H1 (cell line): Measurements from ENCODE around the gene ASB7.

Source experiments
- ATF3 ChIP-seq: IDR thresholded peaks from 2 replicates; pipeline ENCODE4 v1.6.1; 2011; ENCODE audit warnings: low read depth, mild to moderate bottlenecking, low read length; ENCODE audit not compliant: insufficient read depth
- CEBPB ChIP-seq: IDR thresholded peaks from 2 replicates; pipeline ENCODE4 v1.6.1; 2012; ENCODE audit warnings: low read depth, low read length
- KDM1A ChIP-seq: fragments of 200-600, 300-600 bp; sonication (generic); IDR thresholded peaks from 2 replicates; pipeline ENCODE4 v1.7.1; 2016; ENCODE audit warnings: mild to moderate bottlenecking, low read length, borderline replicate concordance
- NANOG ChIP-seq: IDR thresholded peaks from 2 replicates; pipeline ENCODE4 v1.6.1; 2011; ENCODE audit warnings: low read length, low read depth, mild to moderate bottlenecking, inconsistent platforms; ENCODE audit not compliant: insufficient read depth, poor library complexity, severe bottlenecking
- NRF1 ChIP-seq: IDR thresholded peaks from 2 replicates; pipeline ENCODE4 v1.6.1; 2011; ENCODE audit warnings: mild to moderate bottlenecking, low read depth, low read length, improper control_type of control experiment
- SIN3A ChIP-seq, 2 experiments: IDR thresholded peaks in 1 of 2; conservative IDR thresholded peaks in 1 of 2; 2 replicates each; pipeline ENCODE4 v1.6.1; 2011 to 2012; ENCODE audit warnings: low read length in 2 of 2, improper control_type of control experiment in 1 of 2, low read depth in 1 of 2, mild to moderate bottlenecking in 1 of 2
- USF2 ChIP-seq: IDR thresholded peaks from 2 replicates; pipeline ENCODE4 v1.6.1; 2011; ENCODE audit warnings: low read length, improper control_type of control experiment
- TF ChIP-seq, protein P1 (sequence below), 3 experiments: IDR thresholded peaks; 1 replicate in 2 of 3; 2 replicates in 1 of 3; pipeline versions ENCODE4 v1.5.1 to v1.6.1; 2011; ENCODE audit warnings: low read length in 3 of 3, mild to moderate bottlenecking in 3 of 3, inconsistent platforms in 2 of 3, low read depth in 1 of 3, moderate library complexity in 1 of 3; ENCODE audit not compliant: insufficient read depth in 1 of 3; ENCODE audit errors: control extremely low read depth in 1 of 3

DNA sequence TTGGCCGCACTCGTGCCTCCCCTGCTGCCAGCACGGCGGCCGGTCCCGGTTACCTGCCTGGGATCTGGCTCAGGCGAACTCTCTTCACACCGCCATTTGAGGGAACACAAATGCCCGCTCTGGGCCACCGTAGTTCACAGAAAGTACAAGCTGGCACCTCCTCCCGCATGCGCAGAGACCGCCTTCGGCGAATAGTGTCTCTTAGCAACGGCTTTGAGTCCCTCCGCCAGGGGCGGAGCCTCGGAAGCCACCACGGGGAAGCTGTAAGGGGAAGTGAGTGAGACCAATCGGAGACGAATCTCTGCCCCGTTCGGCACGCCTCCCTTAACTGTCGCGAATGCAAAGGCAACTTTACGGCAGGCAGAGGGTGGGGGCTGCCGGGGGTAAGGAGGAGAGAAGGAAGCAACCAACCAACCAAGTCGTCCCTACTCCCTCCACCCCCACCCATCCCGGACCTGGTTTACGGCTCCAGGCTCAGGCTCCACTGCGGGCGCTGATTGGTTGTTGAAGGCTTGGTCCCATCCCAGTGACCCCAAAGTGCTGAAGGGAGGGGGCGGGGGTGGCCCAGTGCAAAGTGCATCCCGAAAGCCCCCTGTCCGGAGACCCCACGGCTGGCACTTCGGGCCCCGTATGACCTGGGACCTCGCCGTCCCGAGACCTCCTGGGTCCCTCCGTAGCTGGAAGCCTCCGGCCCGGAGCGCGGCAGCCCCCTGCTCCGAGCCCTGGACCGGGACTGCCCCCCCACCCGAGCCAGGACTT lies at the start of gene ASB7, which contains the start of gene LINS1:
- TF ChIP-seq, protein P1, sequence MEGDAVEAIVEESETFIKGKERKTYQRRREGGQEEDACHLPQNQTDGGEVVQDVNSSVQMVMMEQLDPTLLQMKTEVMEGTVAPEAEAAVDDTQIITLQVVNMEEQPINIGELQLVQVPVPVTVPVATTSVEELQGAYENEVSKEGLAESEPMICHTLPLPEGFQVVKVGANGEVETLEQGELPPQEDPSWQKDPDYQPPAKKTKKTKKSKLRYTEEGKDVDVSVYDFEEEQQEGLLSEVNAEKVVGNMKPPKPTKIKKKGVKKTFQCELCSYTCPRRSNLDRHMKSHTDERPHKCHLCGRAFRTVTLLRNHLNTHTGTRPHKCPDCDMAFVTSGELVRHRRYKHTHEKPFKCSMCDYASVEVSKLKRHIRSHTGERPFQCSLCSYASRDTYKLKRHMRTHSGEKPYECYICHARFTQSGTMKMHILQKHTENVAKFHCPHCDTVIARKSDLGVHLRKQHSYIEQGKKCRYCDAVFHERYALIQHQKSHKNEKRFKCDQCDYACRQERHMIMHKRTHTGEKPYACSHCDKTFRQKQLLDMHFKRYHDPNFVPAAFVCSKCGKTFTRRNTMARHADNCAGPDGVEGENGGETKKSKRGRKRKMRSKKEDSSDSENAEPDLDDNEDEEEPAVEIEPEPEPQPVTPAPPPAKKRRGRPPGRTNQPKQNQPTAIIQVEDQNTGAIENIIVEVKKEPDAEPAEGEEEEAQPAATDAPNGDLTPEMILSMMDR (IDR thresholded peaks at IDR 0.05; ENCODE audit: control extremely low read depth in 1 of 3, insufficient read depth in 1 of 3, low read depth in 1 of 3, low read length in 3 of 3), result no peak
- TF ChIP-seq KDM1A (no peak), NRF1 (peak; percentile 97), NANOG (no peak), CEBPB (no peak), SIN3A (conservative IDR thresholded peaks at IDR 0.05 in 1 of 2, IDR thresholded peaks at IDR 0.05 in 1 of 2; ENCODE audit: low read depth in 1 of 2, low read length in 2 of 2) (peak in 1 of 2 experiments; percentile 81; a peak in 1 of 4 replicates), USF2 (no peak), ATF3 (peak; percentile 42; the same call in 1 of the 2 replicates)
